ENCODE results near the gene SUPT5H.
A peak's percentile ranks its signal among the peaks of the same experiment; 100 is the strongest.
"Not testable (repeated sequence)": the region's sequence is repeated elsewhere in the genome, so short reads cannot be mapped to it uniquely, and the experiment has no call there.

Gene SUPT5H

DNA sequence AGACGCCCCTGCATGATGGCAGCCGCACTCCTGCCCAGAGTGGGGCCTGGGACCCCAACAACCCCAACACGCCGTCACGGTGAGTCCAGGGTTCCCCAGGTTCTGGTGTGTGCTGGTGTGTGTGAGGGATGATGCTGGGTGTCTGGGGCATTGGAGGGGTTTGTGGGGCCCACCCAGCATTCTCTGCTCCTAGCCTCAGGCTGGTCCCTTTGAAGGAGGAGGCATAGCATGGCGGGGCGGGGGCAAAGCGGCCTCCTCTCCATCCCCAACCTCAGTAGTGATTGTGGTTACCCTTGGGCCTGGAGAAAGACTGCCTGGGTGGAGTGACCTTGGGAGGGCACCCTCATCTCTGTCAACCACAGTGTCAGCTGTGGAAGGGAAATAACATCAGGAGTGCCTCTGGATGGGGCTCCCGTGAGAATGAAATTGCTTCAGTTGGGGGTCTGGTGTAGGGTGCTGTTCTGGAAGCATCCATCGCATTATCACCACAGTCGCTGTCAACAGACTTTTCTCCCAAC is 28.1 kb downstream of the SUPT5H start:
- no peaks in the 10 kb centered on the region for H3K27me3 ChIP-seq (ENCODE audit: insufficient read depth, low read length, poor library complexity)
- ATAC-seq (ENCODE audit: insufficient read depth, low read depth) (no peak), DNase-seq (no peak)
- H3K4me3 ChIP-seq (ENCODE audit: low read depth in 1 of 2, low read length in 2 of 2): no peak overlapping the region
- no peak overlapping the region for H3K27ac ChIP-seq (ENCODE audit: low read length)
- TF ChIP-seq, protein P1, sequence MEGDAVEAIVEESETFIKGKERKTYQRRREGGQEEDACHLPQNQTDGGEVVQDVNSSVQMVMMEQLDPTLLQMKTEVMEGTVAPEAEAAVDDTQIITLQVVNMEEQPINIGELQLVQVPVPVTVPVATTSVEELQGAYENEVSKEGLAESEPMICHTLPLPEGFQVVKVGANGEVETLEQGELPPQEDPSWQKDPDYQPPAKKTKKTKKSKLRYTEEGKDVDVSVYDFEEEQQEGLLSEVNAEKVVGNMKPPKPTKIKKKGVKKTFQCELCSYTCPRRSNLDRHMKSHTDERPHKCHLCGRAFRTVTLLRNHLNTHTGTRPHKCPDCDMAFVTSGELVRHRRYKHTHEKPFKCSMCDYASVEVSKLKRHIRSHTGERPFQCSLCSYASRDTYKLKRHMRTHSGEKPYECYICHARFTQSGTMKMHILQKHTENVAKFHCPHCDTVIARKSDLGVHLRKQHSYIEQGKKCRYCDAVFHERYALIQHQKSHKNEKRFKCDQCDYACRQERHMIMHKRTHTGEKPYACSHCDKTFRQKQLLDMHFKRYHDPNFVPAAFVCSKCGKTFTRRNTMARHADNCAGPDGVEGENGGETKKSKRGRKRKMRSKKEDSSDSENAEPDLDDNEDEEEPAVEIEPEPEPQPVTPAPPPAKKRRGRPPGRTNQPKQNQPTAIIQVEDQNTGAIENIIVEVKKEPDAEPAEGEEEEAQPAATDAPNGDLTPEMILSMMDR (IDR thresholded peaks at IDR 0.05; ENCODE audit: borderline replicate concordance, extremely low read depth, low read length, poor library complexity, severe bottlenecking): no peak
- TF ChIP-seq EZH2 (IDR thresholded peaks at IDR 0.05; ENCODE audit: borderline replicate concordance, low read depth, low read length, severe bottlenecking): no peak
- peaks cover 79% of the 10 kb centered on the region for H3K36me3 ChIP-seq (ENCODE audit: insufficient read depth, low read length)
- no peaks in the 10 kb centered on the region for H3K9me3 ChIP-seq (ENCODE audit: insufficient read depth, low read length, severe bottlenecking)
- H3K79me2 ChIP-seq (ENCODE audit: insufficient read depth, low read length): no peaks in the 10 kb centered on the region
- no peak overlapping the region for H3K9ac ChIP-seq (ENCODE audit: low read depth, low read length)
- no peak overlapping the region for H2AFZ ChIP-seq (ENCODE audit: low read depth, low read length)
- no peaks in the 10 kb centered on the region for H3K4me1 ChIP-seq (ENCODE audit: insufficient read depth, low read length)
- no peak overlapping the region for H3K4me2 ChIP-seq (ENCODE audit: insufficient read depth, low read length)
- H4K20me1 ChIP-seq (ENCODE audit: insufficient read depth, low read length): peaks cover 5% of the 10 kb centered on the region

DNA sequence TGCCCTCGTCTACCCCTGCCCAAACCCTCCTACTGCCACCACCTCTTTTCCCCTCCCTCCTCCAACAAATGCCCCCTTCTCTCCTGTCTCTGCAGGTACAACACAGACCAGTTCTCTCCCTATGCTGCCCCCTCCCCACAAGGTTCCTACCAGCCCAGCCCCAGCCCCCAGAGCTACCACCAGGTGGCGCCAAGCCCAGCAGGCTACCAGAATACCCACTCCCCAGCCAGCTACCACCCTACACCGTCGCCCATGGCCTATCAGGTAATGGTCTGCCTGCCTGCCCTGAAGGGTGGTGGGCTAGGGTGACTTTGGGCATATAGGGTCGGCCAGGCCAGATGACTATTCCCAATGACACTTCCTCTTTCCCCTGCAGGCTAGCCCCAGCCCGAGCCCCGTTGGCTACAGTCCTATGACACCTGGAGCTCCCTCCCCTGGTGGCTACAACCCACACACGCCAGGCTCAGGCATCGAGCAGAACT is 28.8 kb downstream of the SUPT5H start:
- no peak overlapping the region for H3K4me3 ChIP-seq (ENCODE audit: low read depth in 1 of 2, low read length in 2 of 2)
- H3K9ac ChIP-seq (ENCODE audit: low read depth, low read length): no peak overlapping the region
- H3K4me1 ChIP-seq (ENCODE audit: insufficient read depth, low read length): no peaks in the 10 kb centered on the region
- H3K9me3 ChIP-seq (ENCODE audit: insufficient read depth, low read length, severe bottlenecking): no peaks in the 10 kb centered on the region
- H3K27me3 ChIP-seq (ENCODE audit: insufficient read depth, low read length, poor library complexity): no peaks in the 10 kb centered on the region
- no peak overlapping the region for H2AFZ ChIP-seq (ENCODE audit: low read depth, low read length)
- H3K79me2 ChIP-seq (ENCODE audit: insufficient read depth, low read length): no peaks in the 10 kb centered on the region
- H3K4me2 ChIP-seq (ENCODE audit: insufficient read depth, low read length): no peak overlapping the region
- DNase-seq (peak; percentile 78), ATAC-seq (ENCODE audit: insufficient read depth, low read depth) (peak; percentile 93)
- H3K36me3 ChIP-seq (ENCODE audit: insufficient read depth, low read length): peaks cover 73% of the 10 kb centered on the region
- H4K20me1 ChIP-seq (ENCODE audit: insufficient read depth, low read length): peaks cover 5% of the 10 kb centered on the region
- TF ChIP-seq, protein P1 (IDR thresholded peaks at IDR 0.05; ENCODE audit: borderline replicate concordance, extremely low read depth, low read length, poor library complexity, severe bottlenecking): peak; percentile 90
- TF ChIP-seq EZH2 (IDR thresholded peaks at IDR 0.05; ENCODE audit: borderline replicate concordance, low read depth, low read length, severe bottlenecking): no peak
- H3K27ac ChIP-seq (ENCODE audit: low read length): no peak overlapping the region

DNA sequence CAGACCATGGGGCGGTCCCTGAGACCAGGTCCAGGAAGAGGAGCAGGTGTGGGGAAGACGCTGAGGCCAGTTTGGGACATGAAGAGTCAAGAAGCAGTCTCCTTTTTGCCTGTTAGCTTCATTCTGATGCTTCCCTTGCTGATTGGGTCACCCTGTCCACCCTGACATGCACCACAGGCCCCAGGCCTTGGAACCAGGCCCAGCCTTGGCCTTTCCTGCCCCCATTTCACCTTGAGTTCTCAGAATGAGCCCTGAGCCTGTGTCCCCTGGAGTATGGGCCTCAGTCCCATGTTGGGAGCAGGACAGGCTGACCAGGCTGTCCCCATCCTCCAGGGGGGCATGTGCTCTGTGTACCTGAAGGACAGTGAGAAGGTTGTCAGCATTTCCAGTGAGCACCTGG is 30.4 kb downstream of the SUPT5H start:
- Histone ChIP-seq H3K79me2 (ENCODE audit: insufficient read depth, low read length) (peaks cover 1% of the 10 kb centered on the region), H3K36me3 (ENCODE audit: insufficient read depth, low read length) (peaks cover 57% of the 10 kb centered on the region), H3K4me1 (ENCODE audit: insufficient read depth, low read length) (peaks cover 8% of the 10 kb centered on the region), H3K4me2 (ENCODE audit: insufficient read depth, low read length) (no peak overlapping the region), H3K4me3 (ENCODE audit: low read depth in 1 of 2, low read length in 2 of 2) (no peak overlapping the region), H3K9me3 (ENCODE audit: insufficient read depth, low read length, severe bottlenecking) (no peaks in the 10 kb centered on the region), H4K20me1 (ENCODE audit: insufficient read depth, low read length) (peaks cover 5% of the 10 kb centered on the region), H3K9ac (ENCODE audit: low read depth, low read length) (no peak overlapping the region), H3K27ac (ENCODE audit: low read length) (no peak overlapping the region), H2AFZ (ENCODE audit: low read depth, low read length) (no peak overlapping the region), H3K27me3 (ENCODE audit: insufficient read depth, low read length, poor library complexity) (no peaks in the 10 kb centered on the region)
- ATAC-seq (ENCODE audit: insufficient read depth, low read depth) (no peak), DNase-seq (no peak)
- TF ChIP-seq, protein P1 (IDR thresholded peaks at IDR 0.05; ENCODE audit: borderline replicate concordance, extremely low read depth, low read length, poor library complexity, severe bottlenecking): no peak
- TF ChIP-seq EZH2 (IDR thresholded peaks at IDR 0.05; ENCODE audit: borderline replicate concordance, low read depth, low read length, severe bottlenecking): no peak

- not testable (repeated sequence) for H4K20me1 ChIP-seq (ENCODE audit: insufficient read depth, low read length); H3K9me3 ChIP-seq (ENCODE audit: insufficient read depth, low read length, severe bottlenecking); DNase-seq; H3K27me3 ChIP-seq (ENCODE audit: insufficient read depth, low read length, poor library complexity); H3K4me3 ChIP-seq (ENCODE audit: low read depth in 1 of 2, low read length in 2 of 2); ATAC-seq (ENCODE audit: insufficient read depth, low read depth); H2AFZ ChIP-seq (ENCODE audit: low read depth, low read length); H3K27ac ChIP-seq (ENCODE audit: low read length); H3K4me2 ChIP-seq (ENCODE audit: insufficient read depth, low read length); H3K9ac ChIP-seq (ENCODE audit: low read depth, low read length)
- H3K4me1 ChIP-seq (ENCODE audit: insufficient read depth, low read length): peaks cover 25% of the 10 kb centered on the region
- peaks cover 29% of the 10 kb centered on the region for H3K79me2 ChIP-seq (ENCODE audit: insufficient read depth, low read length)
- H3K36me3 ChIP-seq (ENCODE audit: insufficient read depth, low read length): peaks cover 34% of the 10 kb centered on the region
Observed at GRCh38 chr19:39479319-39479801, 34.0 kb downstream of the SUPT5H start.
